ENCODE data around the gene ROBO1. TPM values are rescaled to one million over a fixed set of nuclear protein-coding genes. Genes with fewer than 3 reads are reported as not detected.

ROBO1 gene
- total RNA-seq, 1 donor from 2014 or later = 169 TPM

DNA sequence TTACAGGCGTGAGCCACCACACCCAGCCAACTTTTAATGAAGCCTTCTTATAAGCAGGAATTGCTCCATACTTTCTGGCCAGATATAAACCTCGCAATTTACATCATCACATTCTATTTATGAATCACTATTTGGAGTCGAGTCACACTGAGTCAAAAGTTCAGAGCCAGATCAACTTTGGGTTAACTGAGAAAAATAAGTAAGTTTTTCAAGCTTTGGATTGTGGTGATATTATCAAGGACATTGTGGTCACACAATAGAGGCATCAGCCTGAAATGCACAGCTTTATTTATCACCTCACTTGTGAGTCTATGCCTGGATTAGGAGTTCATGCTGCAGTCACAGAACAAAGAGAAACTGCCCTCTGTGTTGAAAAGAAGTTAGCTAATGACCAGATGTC lies 1163.5 kb downstream of the ROBO1 start:
- Mint-ChIP-seq H3K27me3 (ENCODE audit: insufficient read depth, low read depth) (no peaks in the 10 kb centered on the region), H3K27ac (no peak overlapping the region), H3K36me3 (peaks cover 19% of the 10 kb centered on the region), H3K4me3 (no peak overlapping the region), H3K4me1 (peaks cover 4% of the 10 kb centered on the region), H3K9me3 (no peaks in the 10 kb centered on the region)
- Histone ChIP-seq H3F3A (ENCODE audit: low read depth) (no peaks in the 10 kb centered on the region), H3K27me3 (no peaks in the 10 kb centered on the region), H3K4me3 (no peak overlapping the region), H3K27ac (no peak overlapping the region), H3K4me1 (no peaks in the 10 kb centered on the region), H3K4me2 (no peak overlapping the region), H3K9ac (no peak overlapping the region), H3K79me2 (ENCODE audit: low read depth) (no peaks in the 10 kb centered on the region), H3K9me3 (ENCODE audit: low read depth) (no peaks in the 10 kb centered on the region), H4K20me1 (ENCODE audit: low read depth) (no peaks in the 10 kb centered on the region), H3K36me3 (peaks cover 13% of the 10 kb centered on the region), H2AFZ (replicated peaks) (no peak overlapping the region)
- no peak for TF ChIP-seq EZH2phosphoT487 (IDR thresholded peaks at IDR 0.05)
- TF ChIP-seq EZH2 (IDR thresholded peaks at IDR 0.05) = no peak
- TF ChIP-seq, protein P1, sequence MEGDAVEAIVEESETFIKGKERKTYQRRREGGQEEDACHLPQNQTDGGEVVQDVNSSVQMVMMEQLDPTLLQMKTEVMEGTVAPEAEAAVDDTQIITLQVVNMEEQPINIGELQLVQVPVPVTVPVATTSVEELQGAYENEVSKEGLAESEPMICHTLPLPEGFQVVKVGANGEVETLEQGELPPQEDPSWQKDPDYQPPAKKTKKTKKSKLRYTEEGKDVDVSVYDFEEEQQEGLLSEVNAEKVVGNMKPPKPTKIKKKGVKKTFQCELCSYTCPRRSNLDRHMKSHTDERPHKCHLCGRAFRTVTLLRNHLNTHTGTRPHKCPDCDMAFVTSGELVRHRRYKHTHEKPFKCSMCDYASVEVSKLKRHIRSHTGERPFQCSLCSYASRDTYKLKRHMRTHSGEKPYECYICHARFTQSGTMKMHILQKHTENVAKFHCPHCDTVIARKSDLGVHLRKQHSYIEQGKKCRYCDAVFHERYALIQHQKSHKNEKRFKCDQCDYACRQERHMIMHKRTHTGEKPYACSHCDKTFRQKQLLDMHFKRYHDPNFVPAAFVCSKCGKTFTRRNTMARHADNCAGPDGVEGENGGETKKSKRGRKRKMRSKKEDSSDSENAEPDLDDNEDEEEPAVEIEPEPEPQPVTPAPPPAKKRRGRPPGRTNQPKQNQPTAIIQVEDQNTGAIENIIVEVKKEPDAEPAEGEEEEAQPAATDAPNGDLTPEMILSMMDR (IDR thresholded peaks at IDR 0.05) = no peak
- peak; percentile 4 for DNase-seq (ENCODE audit: low spot score)

DNA sequence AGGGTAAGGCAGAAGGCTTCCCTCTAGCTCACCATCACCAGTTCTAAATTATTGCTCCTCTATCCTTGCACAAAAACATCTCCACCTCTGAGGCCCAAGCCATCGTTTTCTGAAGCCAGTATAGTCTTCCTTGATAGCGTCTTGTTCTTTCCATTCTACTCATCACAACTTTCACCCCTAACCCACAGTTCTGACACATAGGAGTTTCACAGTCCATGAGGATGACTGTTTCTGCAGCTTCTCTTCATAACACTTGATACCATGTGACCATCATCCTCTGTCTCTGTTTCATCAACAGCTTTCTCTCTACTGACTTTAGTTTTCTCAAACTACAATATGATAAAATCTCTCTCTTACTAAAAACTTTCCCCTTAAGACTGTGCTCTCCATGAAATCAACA lies 1166.5 kb downstream of the ROBO1 start:
- Histone ChIP-seq H3K79me2 (ENCODE audit: low read depth) (no peaks in the 10 kb centered on the region), H3K27me3 (no peaks in the 10 kb centered on the region), H3F3A (ENCODE audit: low read depth) (no peaks in the 10 kb centered on the region), H3K4me3 (no peak overlapping the region), H3K9ac (no peak overlapping the region), H3K36me3 (peaks cover 19% of the 10 kb centered on the region), H2AFZ (replicated peaks) (no peak overlapping the region), H3K4me2 (no peak overlapping the region), H4K20me1 (ENCODE audit: low read depth) (no peaks in the 10 kb centered on the region), H3K9me3 (ENCODE audit: low read depth) (no peaks in the 10 kb centered on the region), H3K4me1 (no peaks in the 10 kb centered on the region), H3K27ac (no peak overlapping the region)
- Mint-ChIP-seq H3K4me3 (no peak overlapping the region), H3K4me1 (peaks cover 4% of the 10 kb centered on the region), H3K27ac (no peak overlapping the region), H3K9me3 (no peaks in the 10 kb centered on the region), H3K36me3 (peaks cover 14% of the 10 kb centered on the region), H3K27me3 (ENCODE audit: insufficient read depth, low read depth) (no peaks in the 10 kb centered on the region)
- TF ChIP-seq, protein P1 (IDR thresholded peaks at IDR 0.05) = no peak
- TF ChIP-seq EZH2 (IDR thresholded peaks at IDR 0.05) (no peak), EZH2phosphoT487 (IDR thresholded peaks at IDR 0.05) (no peak)
- DNase-seq (ENCODE audit: low spot score) = no peak

DNA sequence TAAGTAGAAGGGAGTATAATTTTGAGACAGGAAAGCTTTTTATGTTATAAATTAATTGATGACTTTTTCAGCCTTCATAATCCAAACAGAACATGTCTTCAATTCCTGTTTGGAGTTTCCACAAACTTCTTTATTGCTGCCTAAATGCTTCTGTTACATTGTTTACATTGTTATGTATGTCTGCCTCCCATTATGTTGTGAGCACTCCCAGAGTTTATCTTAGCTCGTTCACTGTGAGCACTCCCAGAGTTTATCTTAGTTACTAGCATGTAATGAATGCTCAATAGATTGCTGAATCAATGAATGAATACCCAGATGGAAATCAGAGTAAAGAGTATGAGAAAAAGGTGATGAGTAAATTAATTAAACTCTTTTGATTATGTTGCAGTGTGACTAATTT lies 1178.0 kb downstream of the ROBO1 start:
- Mint-ChIP-seq H3K27me3 (ENCODE audit: insufficient read depth, low read depth) (peaks cover 3% of the 10 kb centered on the region), H3K27ac (no peak overlapping the region), H3K36me3 (peaks cover 2% of the 10 kb centered on the region), H3K9me3 (peaks cover 11% of the 10 kb centered on the region), H3K4me3 (no peak overlapping the region), H3K4me1 (peaks cover 15% of the 10 kb centered on the region)
- Histone ChIP-seq H3K27me3 (no peaks in the 10 kb centered on the region), H3K9ac (no peak overlapping the region), H3F3A (ENCODE audit: low read depth) (peaks cover 3% of the 10 kb centered on the region), H3K4me1 (peaks cover 13% of the 10 kb centered on the region), H3K36me3 (no peaks in the 10 kb centered on the region), H3K79me2 (ENCODE audit: low read depth) (no peaks in the 10 kb centered on the region), H3K4me2 (peak overlapping the region; percentile 11), H3K27ac (no peak overlapping the region), H2AFZ (replicated peaks) (no peak overlapping the region), H4K20me1 (ENCODE audit: low read depth) (no peaks in the 10 kb centered on the region), H3K9me3 (ENCODE audit: low read depth) (no peaks in the 10 kb centered on the region), H3K4me3 (no peak overlapping the region)
- peak; percentile 10 for DNase-seq (ENCODE audit: low spot score)
- TF ChIP-seq, protein P1 (IDR thresholded peaks at IDR 0.05) = no peak
- TF ChIP-seq EZH2 (IDR thresholded peaks at IDR 0.05) (no peak), EZH2phosphoT487 (IDR thresholded peaks at IDR 0.05) (no peak)
